ENCODE data around the gene CSNK2A3. TPM values are rescaled to one million over a fixed set of nuclear protein-coding genes. Genes with fewer than 3 reads are reported as not detected.

Gene CSNK2A3
- total RNA-seq, 3 donors from 2014 or later, result 1.0 to 2.6 (median 1.3) TPM

- TF ChIP-seq, protein P1, sequence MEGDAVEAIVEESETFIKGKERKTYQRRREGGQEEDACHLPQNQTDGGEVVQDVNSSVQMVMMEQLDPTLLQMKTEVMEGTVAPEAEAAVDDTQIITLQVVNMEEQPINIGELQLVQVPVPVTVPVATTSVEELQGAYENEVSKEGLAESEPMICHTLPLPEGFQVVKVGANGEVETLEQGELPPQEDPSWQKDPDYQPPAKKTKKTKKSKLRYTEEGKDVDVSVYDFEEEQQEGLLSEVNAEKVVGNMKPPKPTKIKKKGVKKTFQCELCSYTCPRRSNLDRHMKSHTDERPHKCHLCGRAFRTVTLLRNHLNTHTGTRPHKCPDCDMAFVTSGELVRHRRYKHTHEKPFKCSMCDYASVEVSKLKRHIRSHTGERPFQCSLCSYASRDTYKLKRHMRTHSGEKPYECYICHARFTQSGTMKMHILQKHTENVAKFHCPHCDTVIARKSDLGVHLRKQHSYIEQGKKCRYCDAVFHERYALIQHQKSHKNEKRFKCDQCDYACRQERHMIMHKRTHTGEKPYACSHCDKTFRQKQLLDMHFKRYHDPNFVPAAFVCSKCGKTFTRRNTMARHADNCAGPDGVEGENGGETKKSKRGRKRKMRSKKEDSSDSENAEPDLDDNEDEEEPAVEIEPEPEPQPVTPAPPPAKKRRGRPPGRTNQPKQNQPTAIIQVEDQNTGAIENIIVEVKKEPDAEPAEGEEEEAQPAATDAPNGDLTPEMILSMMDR (IDR thresholded peaks at IDR 0.05), result no peak
- TF ChIP-seq POLR2A (IDR thresholded peaks at IDR 0.05) (no peak), POLR2AphosphoS5 (IDR thresholded peaks at IDR 0.05) (no peak)
- no peak for DNase-seq (ENCODE audit: low spot score in 2 of 2)
- Histone ChIP-seq H3K4me3 (no peak overlapping the region), H3K36me3 (no peaks in the 10 kb centered on the region), H3K9me3 (no peaks in the 10 kb centered on the region), H3K27ac (no peak overlapping the region), H3K27me3 (no peaks in the 10 kb centered on the region), H3K4me1 (no peaks in the 10 kb centered on the region)
- intact Hi-C loops (cut with DNase I; ENCODE audit: low total_unique reads), result no loop called here
These were observed 41.9 kb downstream of the CSNK2A3 start for GRCh38 chr11:11311169-11311568.

GRCh38 chr11:11309906-11310305 lies 43.1 kb downstream of the CSNK2A3 start:
- Histone ChIP-seq H3K27me3 (no peaks in the 10 kb centered on the region), H3K27ac (no peak overlapping the region), H3K9me3 (no peaks in the 10 kb centered on the region), H3K4me3 (no peak overlapping the region), H3K4me1 (no peaks in the 10 kb centered on the region), H3K36me3 (no peaks in the 10 kb centered on the region)
- TF ChIP-seq, protein P1 (IDR thresholded peaks at IDR 0.05), result no peak
- no peak for TF ChIP-seq POLR2A (IDR thresholded peaks at IDR 0.05)
- TF ChIP-seq POLR2AphosphoS5 (IDR thresholded peaks at IDR 0.05), result no peak
- no peak for DNase-seq (ENCODE audit: low spot score in 2 of 2)
- intact Hi-C loops (cut with DNase I; ENCODE audit: low total_unique reads), result no loop called here

DNA sequence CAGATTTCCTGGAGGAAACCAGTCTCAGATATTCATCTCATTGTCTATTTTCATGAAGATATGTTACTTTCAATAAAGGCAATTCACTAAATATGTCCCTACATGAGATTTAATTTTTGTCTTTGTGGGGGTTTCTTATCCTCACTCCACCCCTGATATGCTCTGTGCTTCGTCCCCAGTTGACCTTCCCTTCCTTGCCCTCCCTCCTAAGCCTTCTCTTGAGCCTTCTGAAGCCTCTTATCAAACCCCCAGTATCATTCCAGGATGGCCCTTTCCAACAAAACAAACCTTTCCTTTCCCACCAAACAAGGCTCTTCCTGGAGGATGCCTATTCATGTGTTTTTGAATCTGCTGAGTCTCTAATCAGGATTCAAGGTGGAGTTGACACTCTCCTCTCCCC lies 44.8 kb downstream of the CSNK2A3 start:
- Histone ChIP-seq H3K36me3 (no peaks in the 10 kb centered on the region), H3K9me3 (no peaks in the 10 kb centered on the region), H3K4me1 (no peaks in the 10 kb centered on the region), H3K27ac (no peak overlapping the region), H3K27me3 (no peaks in the 10 kb centered on the region), H3K4me3 (no peak overlapping the region)
- intact Hi-C loops (cut with DNase I; ENCODE audit: low total_unique reads), result no loop called here
- TF ChIP-seq POLR2AphosphoS5 (IDR thresholded peaks at IDR 0.05) (no peak), POLR2A (IDR thresholded peaks at IDR 0.05) (no peak)
- TF ChIP-seq, protein P1 (IDR thresholded peaks at IDR 0.05), result no peak
- DNase-seq (ENCODE audit: low spot score in 2 of 2), result no peak

GRCh38 chr11:11306855-11307254 lies 46.2 kb downstream of the CSNK2A3 start:
- Histone ChIP-seq H3K36me3 (no peaks in the 10 kb centered on the region), H3K27ac (no peak overlapping the region), H3K27me3 (no peaks in the 10 kb centered on the region), H3K4me1 (no peaks in the 10 kb centered on the region), H3K4me3 (no peak overlapping the region), H3K9me3 (no peaks in the 10 kb centered on the region)
- TF ChIP-seq POLR2AphosphoS5 (IDR thresholded peaks at IDR 0.05), result no peak
- no peak for TF ChIP-seq POLR2A (IDR thresholded peaks at IDR 0.05)
- TF ChIP-seq, protein P1 (IDR thresholded peaks at IDR 0.05), result no peak
- intact Hi-C loops (cut with DNase I; ENCODE audit: low total_unique reads), result no loop called here
- DNase-seq (ENCODE audit: low spot score in 2 of 2), result no peak

DNA sequence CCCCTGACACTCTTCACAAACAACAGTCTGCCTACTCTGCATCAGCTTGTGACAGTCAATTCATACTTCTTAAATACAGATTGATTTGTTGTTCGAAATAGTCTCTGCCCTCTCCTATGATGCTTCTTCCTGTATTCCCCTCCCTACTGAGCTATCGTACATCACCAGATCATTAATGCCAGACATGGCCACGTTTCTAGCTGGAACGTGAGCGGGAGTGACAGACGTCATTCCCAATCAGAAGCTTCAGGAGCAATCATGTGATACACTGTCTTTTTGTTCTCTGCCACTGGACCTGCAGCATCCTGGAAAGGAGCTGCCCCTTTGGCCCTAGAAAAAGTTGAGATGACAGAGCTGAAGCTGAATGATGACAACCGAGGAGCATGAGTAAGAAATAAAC lies 48.5 kb downstream of the CSNK2A3 start:
- H3K27me3 ChIP-seq, result no peaks in the 10 kb centered on the region
- H3K9me3 ChIP-seq, result no peaks in the 10 kb centered on the region
- TF ChIP-seq POLR2A (IDR thresholded peaks at IDR 0.05) (no peak), POLR2AphosphoS5 (IDR thresholded peaks at IDR 0.05) (no peak)
- TF ChIP-seq, protein P1 (IDR thresholded peaks at IDR 0.05), result no peak
- intact Hi-C loops (cut with DNase I; ENCODE audit: low total_unique reads), result no loop called here
- H3K27ac ChIP-seq, result no peak overlapping the region
- no peaks in the 10 kb centered on the region for H3K4me1 ChIP-seq
- DNase-seq (ENCODE audit: low spot score in 2 of 2), result no peak
- H3K36me3 ChIP-seq, result no peaks in the 10 kb centered on the region
- H3K4me3 ChIP-seq, result no peak overlapping the region

Data from breast epithelium (tissue), 4 donors.